Measurements from ENCODE around the gene ELP5. TPM values are rescaled to one million over a fixed set of nuclear protein-coding genes. Genes with fewer than 3 reads are reported as not detected.

Gene ELP5, protein sequence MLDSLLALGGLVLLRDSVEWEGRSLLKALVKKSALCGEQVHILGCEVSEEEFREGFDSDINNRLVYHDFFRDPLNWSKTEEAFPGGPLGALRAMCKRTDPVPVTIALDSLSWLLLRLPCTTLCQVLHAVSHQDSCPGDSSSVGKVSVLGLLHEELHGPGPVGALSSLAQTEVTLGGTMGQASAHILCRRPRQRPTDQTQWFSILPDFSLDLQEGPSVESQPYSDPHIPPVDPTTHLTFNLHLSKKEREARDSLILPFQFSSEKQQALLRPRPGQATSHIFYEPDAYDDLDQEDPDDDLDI
- total RNA-seq, result 30.2 and 31.5 TPM in 2 replicates

DNA sequence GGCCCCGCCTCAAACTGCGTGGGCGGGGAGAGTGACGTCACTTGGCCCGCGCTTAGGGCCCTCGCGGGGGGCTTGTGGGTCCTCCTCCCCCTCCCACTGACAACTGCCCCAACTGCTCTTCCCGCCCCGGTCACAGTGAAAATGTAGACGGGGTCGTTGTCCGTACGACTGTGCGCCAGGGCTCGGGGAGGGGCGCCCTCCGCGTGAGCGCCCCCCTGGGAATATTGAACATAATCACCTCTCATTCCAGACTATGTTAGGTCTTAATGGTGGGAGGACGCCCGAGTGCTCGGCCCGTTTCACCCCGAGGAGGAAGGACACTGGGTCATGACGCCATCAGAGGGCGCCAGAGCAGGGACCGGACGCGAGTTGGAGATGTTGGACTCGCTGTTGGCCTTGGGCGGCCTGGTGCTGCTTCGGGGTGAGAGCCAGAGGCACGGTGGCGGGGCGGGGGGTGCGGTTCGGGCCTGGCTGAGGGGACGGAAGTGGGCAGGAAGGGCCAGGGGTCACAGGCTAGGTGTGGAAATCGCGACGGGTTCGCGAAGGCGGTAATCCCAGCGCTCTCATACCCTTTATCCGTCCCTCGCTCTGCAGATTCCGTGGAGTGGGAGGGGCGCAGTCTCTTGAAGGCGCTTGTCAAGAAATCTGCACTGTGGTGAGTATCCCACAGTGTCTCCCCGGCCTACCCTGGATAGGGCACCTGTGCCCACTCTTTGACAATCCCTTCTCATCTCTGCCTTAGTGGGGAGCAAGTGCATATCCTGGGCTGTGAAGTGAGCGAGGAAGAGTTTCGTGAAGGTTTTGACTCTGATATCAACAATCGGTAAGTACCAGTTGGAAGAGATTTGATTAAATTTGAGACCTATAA, at the start of gene ELP5:
Gene ELP5, plus strand, starts transcription at position 40 of the 868 bp plus-strand sequence. Its CDS starts 336 bp downstream, at position 376.

DNA sequence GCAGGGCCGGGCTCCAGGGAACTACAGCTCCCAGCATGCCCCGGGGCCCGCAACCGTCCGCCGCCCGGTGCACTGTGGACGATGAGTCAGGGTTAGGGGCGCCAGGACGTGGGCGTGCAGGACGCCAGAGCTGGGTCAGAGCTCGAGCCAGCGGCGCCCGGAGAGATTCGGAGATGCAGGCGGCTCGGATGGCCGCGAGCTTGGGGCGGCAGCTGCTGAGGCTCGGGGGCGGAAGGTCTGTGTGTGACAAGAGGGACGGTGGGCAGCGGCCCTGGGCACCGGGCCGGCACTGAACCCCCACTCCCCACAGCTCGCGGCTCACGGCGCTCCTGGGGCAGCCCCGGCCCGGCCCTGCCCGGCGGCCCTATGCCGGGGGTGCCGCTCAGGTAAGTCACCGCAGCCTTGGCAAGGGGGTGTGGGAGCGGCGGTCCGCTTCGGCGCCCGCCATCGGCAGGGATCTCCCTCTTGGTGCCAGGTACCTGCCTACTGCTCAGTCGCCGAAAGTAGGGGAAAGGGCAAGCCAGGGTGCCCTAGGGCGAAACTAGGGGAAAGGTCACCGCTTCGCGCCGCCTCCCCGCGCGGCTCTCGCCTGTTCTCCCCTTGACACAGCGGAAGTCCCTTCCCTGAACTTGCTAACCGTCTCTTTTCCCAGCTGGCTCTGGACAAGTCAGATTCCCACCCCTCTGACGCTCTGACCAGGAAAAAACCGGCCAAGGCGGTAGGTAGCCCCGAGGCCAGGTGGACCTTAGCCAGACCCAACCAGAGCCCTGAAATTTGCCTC, 32.0 kb upstream of the ELP5 start, which contains the start of the genes ACADVL and DLG4:
Gene ACADVL, plus strand, starts transcription at position 127 of the 781 bp plus-strand sequence. Its CDS starts 47 bp downstream, at position 174.
Gene DLG4, minus strand, starts transcription at position 25 of the 781 bp plus-strand sequence.

DNA sequence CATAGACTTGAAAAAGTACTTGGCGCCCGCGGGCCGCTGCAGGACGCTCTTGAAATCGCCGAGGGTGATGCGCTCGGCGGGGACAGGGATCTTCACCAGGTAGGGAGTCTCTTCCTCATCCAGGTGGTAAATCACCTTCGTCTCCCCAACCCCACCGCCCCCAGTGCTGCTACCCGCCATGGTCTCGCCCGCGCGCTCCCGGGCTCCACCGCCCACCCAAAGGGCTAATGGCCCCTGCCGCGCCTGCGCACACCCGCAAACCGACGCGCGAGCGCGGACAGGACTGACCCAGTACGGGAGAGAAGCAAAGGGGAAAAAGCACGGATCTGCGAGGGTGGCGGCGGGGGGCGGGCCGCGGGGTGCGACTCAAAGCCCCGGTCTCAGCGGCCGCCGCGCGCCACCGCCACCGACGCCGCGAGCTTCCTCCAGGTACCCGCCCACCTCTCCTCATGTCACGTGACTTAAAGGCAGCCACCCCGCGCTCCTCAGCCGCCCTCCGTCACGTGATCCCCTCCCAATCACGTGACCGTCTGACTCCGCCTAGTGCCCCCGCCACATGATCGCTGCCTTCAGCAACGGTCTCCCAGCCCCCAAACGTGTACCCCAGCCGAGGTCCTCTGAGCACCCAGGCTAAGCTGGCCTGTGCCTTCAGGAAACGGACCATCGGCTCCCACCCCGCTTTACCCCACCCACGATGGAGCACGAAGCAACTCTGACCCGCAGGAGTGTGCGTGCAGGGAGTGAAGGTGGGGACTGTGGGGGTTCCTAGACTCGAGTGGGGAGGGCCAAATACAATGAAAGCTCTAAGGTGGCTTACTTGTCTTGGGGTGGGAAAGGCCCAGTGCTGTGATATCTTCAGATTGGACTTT, 17.7 kb upstream of the ELP5 start, which contains the start of gene DVL2:
Gene DVL2, minus strand, starts transcription at position 435 of the 869 bp plus-strand sequence. Its CDS starts 255 bp downstream, at position 180.

DNA sequence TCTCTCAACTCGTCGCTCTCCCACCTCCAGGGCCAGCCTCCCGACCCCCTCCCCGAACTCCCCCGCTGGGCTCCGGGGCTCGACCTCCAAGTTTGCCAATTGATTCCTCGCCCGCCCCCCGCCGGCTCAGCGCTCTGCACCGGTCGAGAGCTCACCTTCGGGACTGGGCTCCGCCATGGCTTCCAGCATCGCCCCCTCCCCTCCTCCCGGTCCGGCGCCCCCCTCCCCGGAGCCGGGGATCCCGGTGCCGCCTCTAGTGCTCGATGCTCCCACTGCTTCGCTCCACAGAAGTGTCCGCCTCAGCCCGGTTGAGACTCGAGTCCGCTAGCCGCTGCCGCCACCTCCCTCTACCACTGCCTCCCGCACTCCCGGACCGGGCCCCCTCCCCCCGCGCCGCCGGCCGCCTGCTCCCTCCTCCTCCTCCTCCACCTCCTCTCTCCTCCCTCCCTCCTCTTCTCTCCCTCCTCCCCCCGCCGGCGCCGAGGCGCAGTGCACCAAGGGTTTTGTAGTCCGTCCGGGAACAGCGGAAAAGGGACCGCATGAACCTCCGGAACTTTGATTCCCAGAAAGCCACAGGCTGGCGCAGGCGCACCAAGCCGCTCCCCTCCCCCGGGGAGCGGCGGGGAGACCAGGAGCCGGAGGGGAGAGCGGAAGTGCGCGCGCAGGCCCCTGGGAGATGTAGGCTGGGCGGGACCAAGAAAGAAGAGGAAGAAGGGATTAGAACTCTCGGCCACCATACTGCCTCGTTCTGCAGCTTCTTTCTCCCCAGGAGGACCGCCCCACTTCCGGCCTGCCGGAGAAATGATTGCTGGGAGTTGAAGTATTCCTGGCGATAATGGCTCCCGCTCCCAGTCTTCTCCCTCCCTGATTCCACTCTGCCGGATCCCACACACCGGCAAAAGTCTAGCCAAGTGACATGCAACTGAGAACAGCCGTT, 12.7 kb upstream of the ELP5 start, which contains the start of gene PHF23:
Gene PHF23, minus strand, starts transcription at position 367 of the 937 bp plus-strand sequence. Its CDS starts 178 bp downstream, at position 189.

DNA sequence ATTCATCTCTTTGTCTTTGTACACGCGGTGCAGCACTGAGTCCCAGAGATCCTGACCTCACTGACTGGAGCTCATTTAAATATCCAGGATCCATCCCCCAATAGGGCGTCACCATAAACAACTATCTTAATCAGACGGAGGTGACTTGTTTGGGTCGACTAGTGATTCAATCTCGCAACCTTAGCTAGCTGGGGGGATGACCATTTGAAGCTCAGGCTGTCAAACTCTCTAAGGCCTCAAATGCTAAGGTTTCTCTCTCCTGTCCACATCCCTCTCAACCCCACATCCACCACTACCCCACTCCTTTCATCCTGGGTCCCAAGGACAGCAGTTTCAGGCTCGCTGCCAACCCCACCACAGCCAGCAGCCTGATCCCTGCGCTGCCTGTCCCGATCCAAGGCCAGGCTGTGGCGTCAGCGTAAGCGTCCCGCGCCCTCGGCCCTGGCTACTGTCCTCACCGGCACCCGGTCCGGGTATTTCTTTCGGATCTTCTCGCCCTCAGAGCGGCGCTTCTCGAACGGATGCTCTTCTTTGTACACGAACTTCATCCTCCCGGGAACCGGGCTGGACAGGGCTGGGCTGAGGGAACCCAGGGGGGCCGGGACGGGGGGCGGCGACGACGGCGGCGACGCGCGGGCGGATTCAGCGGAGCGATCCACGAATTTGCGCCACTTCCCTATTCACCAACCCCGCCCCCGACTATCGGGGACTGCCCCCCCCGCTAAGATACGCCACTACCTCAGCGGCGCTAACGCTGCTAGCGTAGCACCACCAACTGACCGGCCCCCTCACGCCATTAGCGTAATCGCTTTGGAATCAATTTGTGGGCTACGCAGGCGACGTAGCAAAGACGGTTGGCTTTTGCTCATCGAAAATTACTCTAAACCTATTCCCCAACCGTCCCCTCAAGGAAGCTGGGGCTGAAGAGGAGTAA, 10.0 kb upstream of the ELP5 start, which contains the start of gene GABARAP:
Gene GABARAP, minus strand, starts transcription at position 667 of the 934 bp plus-strand sequence. Its CDS starts 119 bp downstream, at position 548.

DNA sequence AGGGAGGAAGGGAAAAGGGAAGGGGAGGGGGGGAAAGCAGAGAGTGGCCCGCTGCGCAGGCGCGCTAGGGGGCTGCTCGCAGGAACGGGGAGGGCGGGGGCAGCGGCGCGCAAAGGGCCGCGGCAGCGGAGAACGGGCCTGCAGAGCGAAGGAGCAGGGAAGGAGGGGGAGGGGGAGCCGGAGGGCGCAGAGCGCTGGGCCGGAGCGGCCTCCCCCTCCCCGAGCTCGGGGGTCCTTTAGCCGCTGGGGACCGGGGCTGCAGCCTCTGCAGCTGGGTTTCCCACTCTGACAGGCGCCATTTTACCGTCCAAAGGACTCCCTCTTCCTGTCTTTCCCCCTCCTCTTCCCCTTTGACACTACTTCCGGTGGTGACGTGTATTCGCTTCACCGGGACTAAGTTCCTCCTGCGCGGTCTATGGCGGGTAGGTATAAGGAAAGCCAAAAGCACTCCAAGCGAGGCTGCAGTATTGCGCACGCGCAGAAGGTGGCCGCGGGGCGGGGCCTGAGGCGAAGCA, 297 bp upstream of the ELP5 start, which contains the start of gene CTDNEP1:
Gene CTDNEP1, minus strand, starts transcription at position 74 of the 515 bp plus-strand sequence. CDS start 438 bp downstream, outside the sequence.

DNA sequence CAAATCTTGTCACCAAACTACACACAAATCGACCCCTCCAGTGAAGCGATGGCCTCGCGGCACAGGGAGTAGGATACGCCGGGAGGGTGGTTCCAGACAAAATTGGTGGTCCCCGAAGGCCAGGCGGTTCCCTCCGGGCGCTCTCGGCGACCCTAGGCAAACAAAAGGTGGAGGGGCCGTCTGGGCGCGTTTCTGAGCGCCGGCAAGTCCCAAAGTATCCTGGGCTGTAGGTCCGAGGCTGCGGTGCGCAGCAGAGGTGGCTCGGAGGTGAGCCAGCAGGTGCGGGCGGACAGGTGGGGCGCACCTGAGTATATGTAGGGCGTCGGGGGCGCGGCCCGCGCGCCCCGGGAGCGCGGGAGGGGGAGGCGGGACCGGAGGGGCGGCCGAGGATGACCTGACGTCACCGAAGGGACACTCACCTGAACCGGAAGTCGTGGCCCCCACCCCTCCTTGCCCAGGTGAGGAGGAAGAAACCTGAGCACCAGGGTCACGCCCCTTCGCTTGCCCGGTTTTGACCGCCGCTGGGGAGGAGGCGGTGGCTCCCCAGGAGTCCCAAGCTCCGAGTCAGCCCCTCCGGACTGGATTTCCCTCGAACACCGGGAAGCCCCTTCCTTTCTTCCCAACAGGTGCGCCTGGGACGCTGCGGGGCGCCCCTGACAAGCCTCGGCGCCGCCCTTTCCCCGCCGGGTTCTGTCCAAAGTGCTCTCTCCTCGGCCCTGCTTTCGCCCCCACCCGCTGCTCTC, 10.3 kb downstream of the ELP5 start, which contains the start of gene CLDN7:
Gene CLDN7, minus strand, starts transcription at position 287 of the 743 bp plus-strand sequence. CDS start 435 bp downstream, outside the sequence.

DNA sequence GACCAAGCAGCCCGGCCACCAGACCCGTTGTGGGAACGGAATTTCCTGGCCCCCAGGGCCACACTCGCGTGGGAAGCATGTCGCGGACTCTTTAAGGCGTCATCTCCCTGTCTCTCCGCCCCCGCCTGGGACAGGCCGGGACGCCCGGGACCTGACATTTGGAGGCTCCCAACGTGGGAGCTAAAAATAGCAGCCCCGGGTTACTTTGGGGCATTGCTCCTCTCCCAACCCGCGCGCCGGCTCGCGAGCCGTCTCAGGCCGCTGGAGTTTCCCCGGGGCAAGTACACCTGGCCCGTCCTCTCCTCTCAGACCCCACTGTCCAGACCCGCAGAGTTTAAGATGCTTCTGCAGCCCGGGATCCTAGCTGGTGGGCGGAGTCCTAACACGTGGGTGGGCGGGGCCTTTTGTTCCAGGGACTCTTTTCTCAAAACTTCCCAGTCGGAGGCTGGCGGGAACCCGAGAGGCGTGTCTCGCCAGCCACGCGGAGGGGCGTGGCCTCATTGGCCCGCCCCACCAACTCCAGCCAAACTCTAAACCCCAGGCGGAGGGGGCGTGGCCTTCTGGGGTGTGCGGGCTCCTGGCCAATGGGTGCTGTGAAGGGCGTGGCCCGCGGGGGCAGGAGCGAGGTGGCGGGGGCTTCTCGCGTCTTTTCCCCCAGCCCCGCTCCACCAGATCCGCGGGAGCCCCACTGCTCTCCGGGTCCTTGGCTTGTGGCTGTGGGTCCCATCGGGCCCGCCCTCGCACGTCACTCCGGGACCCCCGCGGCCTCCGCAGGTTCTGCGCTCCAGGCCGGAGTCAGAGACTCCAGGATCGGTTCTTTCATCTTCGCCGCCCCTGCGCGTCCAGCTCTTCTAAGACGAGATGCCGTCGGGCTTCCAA, 29.3 kb downstream of the ELP5 start, which contains the start of gene SLC2A4:
Gene SLC2A4, plus strand, starts transcription at position 645 of the 879 bp plus-strand sequence. Its CDS starts 217 bp downstream, at position 862.

DNA sequence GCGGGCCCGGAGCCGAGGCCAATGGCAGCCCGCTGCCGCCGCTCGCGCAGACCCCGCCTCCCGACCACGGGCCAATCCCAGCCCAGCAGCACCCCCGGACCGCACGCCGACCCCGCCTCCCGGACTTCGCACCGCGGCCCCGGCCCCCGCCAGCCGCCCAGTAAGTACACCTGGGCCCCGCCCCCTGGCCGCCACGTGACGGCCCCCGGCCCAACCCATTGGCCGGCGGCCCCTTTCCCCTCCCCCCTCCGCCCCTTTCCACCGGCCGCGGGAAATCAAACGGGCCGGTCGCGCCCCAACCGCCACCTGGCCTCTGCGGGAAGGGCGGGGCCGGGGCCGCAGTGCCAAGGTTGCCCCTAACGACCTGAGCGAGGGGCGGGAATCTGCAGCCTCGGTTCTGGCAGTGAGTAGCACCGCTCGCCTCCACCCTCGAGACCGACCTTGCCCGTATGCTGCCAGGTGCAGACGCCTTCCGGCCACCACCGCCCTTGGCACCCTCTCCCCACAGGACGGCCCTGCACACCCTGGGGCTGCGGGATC, 42.7 kb downstream of the ELP5 start, which contains the start of gene YBX2:
Gene YBX2, minus strand, starts transcription at position 26 of the 540 bp plus-strand sequence. CDS start 139 bp downstream, outside the sequence.

DNA sequence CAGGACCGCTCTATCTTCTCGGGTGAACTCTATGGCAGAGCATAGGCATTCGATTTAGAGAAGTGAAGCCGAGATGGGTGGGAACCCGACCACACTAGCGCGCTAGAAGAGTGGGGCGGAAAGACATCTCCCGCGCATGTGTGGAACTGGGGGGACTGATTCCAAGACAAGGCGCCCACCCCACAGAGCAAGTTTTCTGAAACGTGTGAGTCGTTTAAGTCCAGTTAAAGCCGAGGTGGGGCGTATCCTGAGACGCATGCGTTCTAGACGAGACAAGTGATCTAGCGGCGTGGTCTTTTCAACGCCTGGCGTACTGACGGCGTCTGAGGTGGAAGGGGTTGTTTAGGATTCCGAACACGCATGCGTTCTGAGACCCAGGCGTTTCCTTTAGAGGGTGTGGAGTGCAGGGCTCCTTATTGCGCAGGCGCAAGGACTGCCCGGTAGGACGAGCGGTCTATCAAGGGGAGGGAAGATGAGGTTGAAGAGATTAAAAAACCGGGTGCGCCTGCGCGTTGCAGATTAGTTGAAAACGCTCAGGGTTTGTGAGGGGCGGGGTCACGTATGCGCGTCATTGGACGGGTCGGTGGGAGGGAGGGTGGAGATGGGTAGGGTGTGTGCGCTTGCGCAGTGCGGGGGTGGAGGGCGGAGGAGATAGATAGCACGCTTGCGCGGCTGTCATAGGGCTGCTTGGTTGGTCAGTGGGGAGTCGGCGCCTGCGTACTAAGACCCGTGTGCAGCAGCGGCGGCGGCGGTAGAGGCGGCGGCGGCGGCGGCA, 55.1 kb downstream of the ELP5 start, which contains the start of gene EIF5A:
Gene EIF5A, plus strand, starts transcription at position 718 of the 775 bp plus-strand sequence. CDS start 2,008 bp downstream, outside the sequence.

Other genes with a start within 250 kb of the ELP5 start
- gene RNASEK, start 239.6 kb upstream of the ELP5 start, total RNA-seq, result 39.8 and 43.5 TPM in 2 replicates
- gene BCL6B, start 229.2 kb upstream of the ELP5 start, total RNA-seq, result 82.0 and 127 TPM in 2 replicates
- 0.54 and 1.4 TPM in 2 replicates for gene SLC16A13, start 216.2 kb upstream of the ELP5 start, total RNA-seq
- 0.09 and 0.38 TPM in 2 replicates for gene SLC16A11, start 208.1 kb upstream of the ELP5 start, total RNA-seq
- gene CLEC10A, start 172.0 kb upstream of the ELP5 start, total RNA-seq, result 0.19 and 0.54 TPM in 2 replicates
- gene ASGR2, start 137.4 kb upstream of the ELP5 start, total RNA-seq, result not detected in 2 replicates
- gene ASGR1, start 72.8 kb upstream of the ELP5 start, total RNA-seq, result 9.2 TPM in 2 replicates
- gene DLG4, start 32.4 kb upstream of the ELP5 start, total RNA-seq, result 10.3 and 23.2 TPM in 2 replicates
- gene ACADVL, start 32.3 kb upstream of the ELP5 start, total RNA-seq, result 192 and 322 TPM in 2 replicates
- gene DVL2, start 17.7 kb upstream of the ELP5 start, total RNA-seq, result 37.3 and 41.1 TPM in 2 replicates
- gene PHF23, start 12.8 kb upstream of the ELP5 start, total RNA-seq, result 37.7 and 45.1 TPM in 2 replicates
- gene GABARAP, start 9.8 kb upstream of the ELP5 start, total RNA-seq, result 92.4 and 120 TPM in 2 replicates
- gene CTDNEP1, start 481 bp upstream of the ELP5 start, total RNA-seq, result 19.3 and 39.2 TPM in 2 replicates
- 13.4 and 15.9 TPM in 2 replicates for gene CLDN7, start 10.3 kb downstream of the ELP5 start, total RNA-seq
- gene SLC2A4, start 29.5 kb downstream of the ELP5 start, total RNA-seq, result under 0.01 TPM in 2 replicates
- not detected in 2 replicates for gene YBX2, start 42.4 kb downstream of the ELP5 start, total RNA-seq
- gene EIF5A, start 55.4 kb downstream of the ELP5 start, total RNA-seq, result 734 and 935 TPM in 2 replicates
- gene GPS2, start 63.1 kb downstream of the ELP5 start, total RNA-seq, result 26.1 and 27.3 TPM in 2 replicates
- 16.6 and 24.9 TPM in 2 replicates for gene NEURL4, start 77.1 kb downstream of the ELP5 start, total RNA-seq
- 0.45 and 0.66 TPM in 2 replicates for gene ACAP1, start 84.3 kb downstream of the ELP5 start, total RNA-seq
- 2.2 and 3.6 TPM in 2 replicates for gene KCTD11, start 99.9 kb downstream of the ELP5 start, total RNA-seq
- gene TMEM95, start 102.9 kb downstream of the ELP5 start, total RNA-seq, result not detected in 2 replicates
- under 0.01 and 0.28 TPM in 2 replicates for gene TNK1, start 128.9 kb downstream of the ELP5 start, total RNA-seq
- gene PLSCR3, start 142.3 kb downstream of the ELP5 start, total RNA-seq, result 16.8 and 23.6 TPM in 2 replicates
- gene TMEM256, start 151.9 kb downstream of the ELP5 start, total RNA-seq, result 86.7 and 102 TPM in 2 replicates
- 2.9 and 5.1 TPM in 2 replicates for gene NLGN2, start 155.6 kb downstream of the ELP5 start, total RNA-seq
- not detected in 2 replicates for gene SPEM1, start 168.1 kb downstream of the ELP5 start, total RNA-seq
- not detected in 2 replicates for gene SPEM2, start 173.4 kb downstream of the ELP5 start, total RNA-seq
- gene SPEM3, start 176.6 kb downstream of the ELP5 start, total RNA-seq, result not detected in 2 replicates
- gene TMEM102, start 183.2 kb downstream of the ELP5 start, total RNA-seq, result 5.2 and 6.0 TPM in 2 replicates
- gene FGF11, start 187.3 kb downstream of the ELP5 start, total RNA-seq, result 0.09 and 0.94 TPM in 2 replicates
- 4.4 and 6.6 TPM in 2 replicates for gene CHRNB1, start 192.8 kb downstream of the ELP5 start, total RNA-seq
- 8.2 and 13.7 TPM in 2 replicates for gene ZBTB4, start 227.4 kb downstream of the ELP5 start, total RNA-seq
- gene SLC35G6, start 229.2 kb downstream of the ELP5 start, total RNA-seq, result not detected in 2 replicates
- gene POLR2A, start 232.2 kb downstream of the ELP5 start, total RNA-seq, result 79.3 and 81.6 TPM in 2 replicates

Measured in endothelial cell of coronary artery (primary cell).